ENCODE measurements around the gene C1orf21. TPM values are rescaled to one million over a fixed set of nuclear protein-coding genes. Genes with fewer than 3 reads are reported as not detected.
A peak's percentile ranks its signal among the peaks of the same experiment; 100 is the strongest.

The C1orf21 gene
- total RNA-seq, 2 donors from 2014 or later, result 68.1 to 81.1 TPM

DNA sequence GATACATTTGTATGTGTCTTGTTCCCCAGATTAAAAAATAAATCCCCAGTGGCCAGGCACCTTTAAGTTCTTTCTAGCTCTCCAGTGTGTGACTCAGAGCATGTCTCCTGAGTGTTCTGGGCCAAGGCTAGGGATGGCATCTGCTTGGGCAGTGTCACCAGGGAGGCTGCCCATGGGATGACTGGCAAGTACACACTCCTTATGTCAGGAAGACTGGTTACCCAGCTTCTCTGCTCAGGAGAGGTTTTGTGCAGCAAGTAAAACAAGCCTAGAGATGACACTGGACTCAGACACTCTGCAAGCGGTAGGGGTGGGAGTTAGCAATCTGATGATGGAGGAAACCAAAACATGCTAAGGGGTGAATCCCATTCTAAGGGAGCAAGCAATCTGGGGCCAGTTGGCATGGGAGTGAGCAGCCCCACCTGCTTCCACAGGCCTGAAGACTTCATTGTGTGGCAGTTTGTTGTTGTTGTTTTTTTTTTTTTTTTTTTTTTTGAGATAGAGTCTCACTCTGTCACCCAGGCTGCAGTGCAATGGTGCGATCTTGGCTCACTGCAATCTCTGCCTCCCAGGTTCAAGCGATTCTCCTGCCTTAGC lies 230.7 kb downstream of the C1orf21 start:
- Histone ChIP-seq H3K27me3 (no peaks in the 10 kb centered on the region), H3K4me3 (no peak overlapping the region), H3K9ac (ENCODE audit: low read depth in 2 of 2, low read length in 2 of 2) (no peak overlapping the region), H3K9me3 (no peaks in the 10 kb centered on the region), H3K36me3 (no peaks in the 10 kb centered on the region), H3K27ac (no peak overlapping the region), H3K4me1 (peaks cover 4% of the 10 kb centered on the region)
- TF ChIP-seq, protein P1, sequence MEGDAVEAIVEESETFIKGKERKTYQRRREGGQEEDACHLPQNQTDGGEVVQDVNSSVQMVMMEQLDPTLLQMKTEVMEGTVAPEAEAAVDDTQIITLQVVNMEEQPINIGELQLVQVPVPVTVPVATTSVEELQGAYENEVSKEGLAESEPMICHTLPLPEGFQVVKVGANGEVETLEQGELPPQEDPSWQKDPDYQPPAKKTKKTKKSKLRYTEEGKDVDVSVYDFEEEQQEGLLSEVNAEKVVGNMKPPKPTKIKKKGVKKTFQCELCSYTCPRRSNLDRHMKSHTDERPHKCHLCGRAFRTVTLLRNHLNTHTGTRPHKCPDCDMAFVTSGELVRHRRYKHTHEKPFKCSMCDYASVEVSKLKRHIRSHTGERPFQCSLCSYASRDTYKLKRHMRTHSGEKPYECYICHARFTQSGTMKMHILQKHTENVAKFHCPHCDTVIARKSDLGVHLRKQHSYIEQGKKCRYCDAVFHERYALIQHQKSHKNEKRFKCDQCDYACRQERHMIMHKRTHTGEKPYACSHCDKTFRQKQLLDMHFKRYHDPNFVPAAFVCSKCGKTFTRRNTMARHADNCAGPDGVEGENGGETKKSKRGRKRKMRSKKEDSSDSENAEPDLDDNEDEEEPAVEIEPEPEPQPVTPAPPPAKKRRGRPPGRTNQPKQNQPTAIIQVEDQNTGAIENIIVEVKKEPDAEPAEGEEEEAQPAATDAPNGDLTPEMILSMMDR (IDR thresholded peaks at IDR 0.05), result no peak
- no peak for DNase-seq
- intact Hi-C loops (cut with DNase I), result no loop called here

GRCh38 chr1:184618851-184619250 lies 232.0 kb downstream of the C1orf21 start:
- Histone ChIP-seq H3K4me3 (no peak overlapping the region), H3K27ac (no peak overlapping the region), H3K36me3 (no peaks in the 10 kb centered on the region), H3K9me3 (no peaks in the 10 kb centered on the region), H3K9ac (ENCODE audit: low read depth in 2 of 2, low read length in 2 of 2) (no peak overlapping the region), H3K4me1 (peaks cover 8% of the 10 kb centered on the region), H3K27me3 (no peaks in the 10 kb centered on the region)
- intact Hi-C loops (cut with DNase I), result no loop called here
- no peak for DNase-seq
- TF ChIP-seq, protein P1 (IDR thresholded peaks at IDR 0.05), result no peak

GRCh38 chr1:184620469-184620868 lies 233.6 kb downstream of the C1orf21 start:
- H3K9me3 ChIP-seq, result no peaks in the 10 kb centered on the region
- intact Hi-C loops (cut with DNase I), result no loop called here
- H3K27me3 ChIP-seq, result no peaks in the 10 kb centered on the region
- TF ChIP-seq, protein P1 (IDR thresholded peaks at IDR 0.05), result no peak
- H3K9ac ChIP-seq (ENCODE audit: low read depth in 2 of 2, low read length in 2 of 2), result no peak overlapping the region
- H3K4me1 ChIP-seq, result peaks cover 8% of the 10 kb centered on the region
- no peak for DNase-seq
- no peaks in the 10 kb centered on the region for H3K36me3 ChIP-seq
- no peak overlapping the region for H3K27ac ChIP-seq
- H3K4me3 ChIP-seq, result no peak overlapping the region

- no peak overlapping the region for H3K9ac ChIP-seq (ENCODE audit: low read depth in 2 of 2, low read length in 2 of 2)
- intact Hi-C loops (cut with DNase I), result no loop called here
- DNase-seq, result no peak
- no peaks in the 10 kb centered on the region for H3K9me3 ChIP-seq
- TF ChIP-seq, protein P1 (IDR thresholded peaks at IDR 0.05), result no peak
- H3K4me1 ChIP-seq, result peaks cover 8% of the 10 kb centered on the region
- H3K27me3 ChIP-seq, result no peaks in the 10 kb centered on the region
- no peaks in the 10 kb centered on the region for H3K36me3 ChIP-seq
- no peak overlapping the region for H3K4me3 ChIP-seq
- H3K27ac ChIP-seq, result peak overlapping the region; percentile 72
Measured at GRCh38 chr1:184621260-184621659, 234.4 kb downstream of the C1orf21 start.

- peaks cover 8% of the 10 kb centered on the region for H3K4me1 ChIP-seq
- H3K27ac ChIP-seq, result peak overlapping the region; percentile 72
- TF ChIP-seq, protein P1 (IDR thresholded peaks at IDR 0.05), result no peak
- no peaks in the 10 kb centered on the region for H3K27me3 ChIP-seq
- H3K9ac ChIP-seq (ENCODE audit: low read depth in 2 of 2, low read length in 2 of 2), result peak overlapping the region in 1 of 2 donors; percentile 71
- H3K9me3 ChIP-seq, result no peaks in the 10 kb centered on the region
- no peak overlapping the region for H3K4me3 ChIP-seq
- intact Hi-C loops (cut with DNase I), result no loop called here
- H3K36me3 ChIP-seq, result no peaks in the 10 kb centered on the region
- DNase-seq, result peak; percentile 87
Measured at GRCh38 chr1:184622136-184622823, 235.5 kb downstream of the C1orf21 start.
